ENCODE data around the gene NUP188.

DNA sequence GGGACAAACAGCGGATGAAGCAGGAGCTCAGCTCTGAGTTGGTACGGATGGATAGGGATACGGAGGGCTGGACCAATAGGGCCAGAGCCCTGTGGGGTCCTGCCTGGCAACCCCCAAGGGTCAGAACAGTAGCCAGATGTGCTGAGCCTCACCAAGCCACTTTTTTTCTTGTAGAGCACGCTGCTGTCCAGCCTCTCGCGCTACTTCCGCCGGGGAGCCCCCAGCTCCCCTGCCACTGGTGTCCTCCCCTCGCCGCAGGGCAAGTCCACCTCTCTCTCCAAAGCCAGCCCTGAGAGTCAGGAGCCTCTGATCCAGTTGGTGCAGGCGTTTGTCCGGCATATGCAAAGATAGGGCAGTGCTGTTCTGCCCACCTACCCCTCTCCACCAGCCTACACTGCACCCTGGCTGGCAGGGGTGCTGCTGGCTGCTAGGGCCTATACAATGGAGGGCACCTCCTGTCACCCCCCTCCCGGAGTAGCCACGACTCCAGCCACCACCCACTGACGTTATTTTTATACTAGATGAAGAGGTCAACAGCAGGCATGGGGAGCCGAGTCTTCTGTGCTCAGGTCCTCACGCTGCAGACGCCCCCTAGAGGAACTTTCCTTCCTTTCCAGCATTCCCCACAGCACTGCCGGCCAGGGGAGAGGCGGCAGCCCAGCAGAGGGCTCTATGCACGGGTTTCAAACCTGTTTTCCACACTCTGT is 59.0 kb downstream of the NUP188 start:
- TF ChIP-seq CTCF (IDR thresholded peaks at IDR 0.05; ENCODE audit: insufficient read depth, low read depth, low read length) = peak; percentile 93
- TF ChIP-seq EZH2 (IDR thresholded peaks at IDR 0.05; ENCODE audit: insufficient read depth, low read length) = no peak
